Stomach (tissue), 9 donors: ENCODE results near the gene STX4. TPM values are rescaled to one million over a fixed set of nuclear protein-coding genes. Genes with fewer than 3 reads are reported as not detected.
"Not testable (repeated sequence)": the region's sequence is repeated elsewhere in the genome, so short reads cannot be mapped to it uniquely, and the experiment has no call there.

Experiments
- DNase-seq, 2 donors: peaks; one replicate each; pipeline versions ENCODE4 v3.0.0 to v3.0.0-alpha.2; 2013 to 2019
- H3K27ac ChIP-seq, 5 donors: fragments of 200-600 bp in 4 of 5; sonication (generic) in 4 of 5; one replicate each; pipeline ENCODE4 v1.5.1; 2013 to 2019; ENCODE audit warnings: mild to moderate bottlenecking in 1 of 5, moderate library complexity in 1 of 5
- H3K27me3 ChIP-seq, 3 donors: fragments of 200-600 bp; sonication (generic); one replicate each; pipeline ENCODE4 v1.5.1; 2017 to 2019; ENCODE audit warnings: mixed run types in 1 of 3
- H3K36me3 ChIP-seq, 4 donors: fragments of 200-600 bp; sonication (generic); 1 replicate in 3 of 4; 2 replicates in 1 of 4; pipeline ENCODE4 v1.5.1; 2016 to 2019
- H3K4me1 ChIP-seq, 4 donors: fragments of 200-600 bp; sonication (generic); one replicate each; pipeline ENCODE4 v1.5.1; 2016 to 2019
- H3K4me3 ChIP-seq, 4 donors: fragments of 200-600 bp; sonication (generic) in 3 of 4; one replicate each; pipeline ENCODE4 v1.5.1; 2016 to 2019; ENCODE audit warnings: mild to moderate bottlenecking in 1 of 4
- H3K9me3 ChIP-seq, 4 donors: fragments of 200-600 bp; sonication (generic); one replicate each; pipeline ENCODE4 v1.5.1; 2016 to 2019
- EP300 ChIP-seq: sonication (generic); formaldehyde crosslinking; IDR thresholded peaks from one replicate; pipeline ENCODE4 v1.6.1; 2017; ENCODE audit warnings: antibody characterized with exemption
- POLR2A ChIP-seq, 4 donors: fragments of 450-650 bp; IDR thresholded peaks; one replicate each; pipeline ENCODE4 v1.6.1; 2016; ENCODE audit warnings: antibody characterized with exemption in 4 of 4, control low read depth in 2 of 4, mild to moderate bottlenecking in 1 of 4, moderate library complexity in 1 of 4
- POLR2AphosphoS5 ChIP-seq, 3 donors: sonication (generic); formaldehyde crosslinking; IDR thresholded peaks; one replicate each; pipeline ENCODE4 v1.6.1; 2016; ENCODE audit warnings: antibody characterized with exemption in 3 of 3
- WGBS, 5 donors: extraction: QIAGEN DNeasy Blood & Tissue Kit in 3 of 5; methylation state at CpG; one replicate each; pipeline versions ENCODE4 v1.1.5 to v1.1.7; 2013 to 2018; 5-methylcytosine and 5-hydroxymethylcytosine counted together
- intact Hi-C: fragments of 100-400 bp; cut with DNase I; formaldehyde crosslinking; loops from one replicate; pipeline ENCODE4 v1.15.1; 2023; ENCODE audit warnings: low total_unique reads
- polyA plus RNA-seq, 3 donors: library from polyadenylated mRNA; stranded (reverse); fragments of 200-250 nt; gene quantifications; one replicate each; pipeline ENCODE4 v1.2.3, GENCODE V29; 2013
- total RNA-seq, 5 donors: library from RNA; depleted of rRNA; stranded (reverse); fragments of >200 nt; gene quantifications; one replicate each; pipeline versions ENCODE4 v1.1.0 to v1.2.3, GENCODE V29; 2014 to 2016
- TF ChIP-seq, protein P1 (sequence below), 7 experiments: fragments of 450-650 bp in 4 of 7; fragments of 200-600 bp in 3 of 7; sonication (generic) in 3 of 7; IDR thresholded peaks; one replicate each; pipeline ENCODE4 v1.5.1; 2016 to 2019; ENCODE audit warnings: antibody characterized with exemption in 7 of 7, control low read depth in 2 of 7, mild to moderate bottlenecking in 1 of 7
- donor health status: healthy with polysubstance abuse.
- donor health status: Bipolar disorder and iron deficiency.
- donor health status: healthy.

STX4 gene
- total and polyA plus RNA-seq, 8 donors = 13.8 to 254 (median 60.2) TPM

DNA sequence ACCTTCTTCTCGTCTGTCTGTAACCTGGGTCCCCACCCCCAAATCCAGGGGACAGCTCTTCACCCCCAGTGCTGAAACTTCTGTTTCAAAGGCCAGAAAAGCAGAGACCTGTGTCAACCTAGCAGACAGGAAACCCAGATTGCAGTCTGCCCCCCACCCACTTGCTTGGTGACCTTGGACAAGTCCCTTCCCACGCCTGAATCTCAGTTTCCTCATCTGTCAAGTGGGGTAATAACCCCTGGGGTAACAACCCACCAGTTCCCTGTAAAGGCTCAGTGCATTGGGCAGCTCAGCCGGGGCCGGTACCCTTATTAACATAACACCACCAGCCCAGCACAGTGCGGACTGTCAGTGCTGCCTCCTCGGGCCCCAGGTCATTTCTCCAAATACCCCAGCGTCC, 24.2 kb upstream of the STX4 start:
- no peak overlapping the region for H3K4me3 ChIP-seq
- intact Hi-C loops = no loop called here
- H3K4me1 ChIP-seq = peaks cover 0 to 9% (median 7%) of the 10 kb centered on the region in 4 donors
- no peaks in the 10 kb centered on the region for H3K36me3 ChIP-seq
- H3K27me3 ChIP-seq = peaks cover 4 to 89% (median 54%) of the 10 kb centered on the region in 3 donors
- TF ChIP-seq EP300 (no peak), POLR2AphosphoS5 (IDR thresholded peaks at IDR 0.05) (no peak), POLR2A (IDR thresholded peaks at IDR 0.05) (no peak)
- TF ChIP-seq, protein P1, sequence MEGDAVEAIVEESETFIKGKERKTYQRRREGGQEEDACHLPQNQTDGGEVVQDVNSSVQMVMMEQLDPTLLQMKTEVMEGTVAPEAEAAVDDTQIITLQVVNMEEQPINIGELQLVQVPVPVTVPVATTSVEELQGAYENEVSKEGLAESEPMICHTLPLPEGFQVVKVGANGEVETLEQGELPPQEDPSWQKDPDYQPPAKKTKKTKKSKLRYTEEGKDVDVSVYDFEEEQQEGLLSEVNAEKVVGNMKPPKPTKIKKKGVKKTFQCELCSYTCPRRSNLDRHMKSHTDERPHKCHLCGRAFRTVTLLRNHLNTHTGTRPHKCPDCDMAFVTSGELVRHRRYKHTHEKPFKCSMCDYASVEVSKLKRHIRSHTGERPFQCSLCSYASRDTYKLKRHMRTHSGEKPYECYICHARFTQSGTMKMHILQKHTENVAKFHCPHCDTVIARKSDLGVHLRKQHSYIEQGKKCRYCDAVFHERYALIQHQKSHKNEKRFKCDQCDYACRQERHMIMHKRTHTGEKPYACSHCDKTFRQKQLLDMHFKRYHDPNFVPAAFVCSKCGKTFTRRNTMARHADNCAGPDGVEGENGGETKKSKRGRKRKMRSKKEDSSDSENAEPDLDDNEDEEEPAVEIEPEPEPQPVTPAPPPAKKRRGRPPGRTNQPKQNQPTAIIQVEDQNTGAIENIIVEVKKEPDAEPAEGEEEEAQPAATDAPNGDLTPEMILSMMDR (IDR thresholded peaks at IDR 0.05) = no peak
- DNase-seq = no peak
- H3K9me3 ChIP-seq = no peaks in the 10 kb centered on the region
- 72 to 84% (median 81%) methylated on average over 7 of the region's 7 CpGs for WGBS, 5 donors
- H3K27ac ChIP-seq = no peak overlapping the region

DNA sequence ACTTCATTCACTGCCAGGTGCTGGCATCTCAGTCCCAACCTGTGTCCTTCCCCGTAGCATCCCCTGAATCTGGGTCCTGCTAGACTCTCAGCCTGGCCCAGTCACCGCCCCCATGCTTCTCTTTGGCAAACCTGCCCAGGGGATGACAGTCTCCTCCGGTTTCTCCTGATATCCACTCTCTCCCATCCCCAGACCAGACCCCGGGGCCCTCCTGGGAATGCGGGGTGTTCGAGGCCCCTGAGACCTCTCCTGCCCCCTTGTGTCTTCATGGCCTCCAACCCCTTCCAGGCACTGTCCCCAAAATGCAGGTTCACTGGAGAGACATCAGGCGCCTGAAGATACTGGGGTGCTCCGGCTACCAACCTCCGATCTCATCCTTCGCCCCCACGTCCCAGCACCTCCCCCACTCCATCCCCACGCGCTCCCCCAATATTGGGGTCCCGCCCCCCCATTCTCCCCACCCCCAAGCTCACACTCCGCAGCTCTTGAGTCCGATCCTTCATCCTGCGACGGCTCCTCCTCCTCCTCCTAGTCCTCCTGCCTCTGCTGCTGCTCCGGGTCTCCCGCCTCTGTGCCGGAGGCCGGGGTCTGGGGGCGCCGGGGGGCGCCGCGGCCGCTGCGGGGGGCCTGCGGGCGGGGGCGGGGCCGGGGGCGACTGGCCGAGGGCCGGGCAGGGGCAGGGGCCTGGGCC, 23.3 kb upstream of the STX4 start:
- Histone ChIP-seq H3K4me3 (peak overlapping the region in 2 of 4 donors; percentile 11 to 16), H3K27ac (no peak overlapping the region), H3K9me3 (no peaks in the 10 kb centered on the region), H3K27me3 (peaks cover 4 to 86% (median 54%) of the 10 kb centered on the region in 3 donors), H3K36me3 (no peaks in the 10 kb centered on the region), H3K4me1 (peaks cover 0 to 9% (median 7%) of the 10 kb centered on the region in 4 donors)
- TF ChIP-seq POLR2A (IDR thresholded peaks at IDR 0.05) (no peak), EP300 (no peak)
- intact Hi-C loops = no loop called here
- DNase-seq = no peak
- 11 to 27% (median 15%) methylated on average over 16 to 36 of the region's 36 CpGs for WGBS, 5 donors

DNA sequence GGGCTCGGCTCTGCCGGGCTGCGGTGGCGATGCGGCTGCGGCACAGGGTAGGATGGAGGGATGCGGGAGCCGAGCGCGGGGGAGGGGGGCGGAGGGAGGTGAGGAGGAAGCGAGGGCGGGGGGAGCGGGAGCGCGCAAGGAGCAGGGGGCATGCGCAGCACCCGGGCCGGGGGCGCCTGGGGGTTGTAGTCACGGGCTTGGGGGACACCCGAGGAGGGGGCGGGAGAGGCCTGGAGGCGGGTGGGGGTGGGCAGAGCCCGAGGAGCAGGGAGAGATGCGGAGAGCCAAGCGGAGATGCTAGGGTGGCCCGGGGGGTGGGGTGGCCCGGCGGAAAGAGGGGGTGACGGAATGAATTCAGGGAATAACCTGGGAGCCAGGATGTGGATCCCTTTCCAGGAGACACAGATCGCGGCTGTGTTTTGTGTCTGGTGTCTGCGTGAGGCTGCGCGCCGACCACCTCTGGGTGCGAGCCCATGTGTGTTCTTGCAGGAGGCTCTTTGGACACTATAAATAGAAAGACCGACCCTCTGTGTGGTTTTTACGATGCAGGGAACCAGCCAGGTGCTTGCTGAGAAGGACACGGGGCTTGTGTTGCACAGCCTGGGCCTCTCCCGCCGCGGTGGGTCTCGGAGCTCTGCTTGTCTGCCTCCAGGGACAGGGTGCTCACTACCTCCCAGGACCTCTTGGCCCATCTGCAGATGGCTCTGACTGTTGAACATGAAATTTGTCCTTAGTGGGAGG, 22.6 kb upstream of the STX4 start, which contains the start of gene STX1B:
TSS of gene STX1B (minus strand) at position 54 of the 741 bp plus-strand sequence. CDS start 242 bp downstream, outside the sequence.
- Histone ChIP-seq H3K4me3 (peak within 1 kb of the TSS in 2 of 4 donors; percentile 11 to 32), H3K36me3 (no peaks in the 10 kb centered on the region), H3K4me1 (peaks cover 0 to 9% (median 7%) of the 10 kb centered on the region in 4 donors), H3K27me3 (peaks cover 4 to 87% (median 54%) of the 10 kb centered on the region in 3 donors), H3K27ac (no peak within 1 kb of the TSS), H3K9me3 (no peaks in the 10 kb centered on the region)
- WGBS, 5 donors = 3 to 26% (median 11%) methylated on average over 11 to 45 of the region's 45 CpGs
- peak in 1 of 2 donors; percentile 84 for DNase-seq
- TF ChIP-seq POLR2AphosphoS5 (IDR thresholded peaks at IDR 0.05) = no peak
- no peak for TF ChIP-seq POLR2A (IDR thresholded peaks at IDR 0.05)
- no peak for TF ChIP-seq EP300
- TF ChIP-seq, protein P1 (IDR thresholded peaks at IDR 0.05) = no peak
- intact Hi-C loops = no loop called here

DNA sequence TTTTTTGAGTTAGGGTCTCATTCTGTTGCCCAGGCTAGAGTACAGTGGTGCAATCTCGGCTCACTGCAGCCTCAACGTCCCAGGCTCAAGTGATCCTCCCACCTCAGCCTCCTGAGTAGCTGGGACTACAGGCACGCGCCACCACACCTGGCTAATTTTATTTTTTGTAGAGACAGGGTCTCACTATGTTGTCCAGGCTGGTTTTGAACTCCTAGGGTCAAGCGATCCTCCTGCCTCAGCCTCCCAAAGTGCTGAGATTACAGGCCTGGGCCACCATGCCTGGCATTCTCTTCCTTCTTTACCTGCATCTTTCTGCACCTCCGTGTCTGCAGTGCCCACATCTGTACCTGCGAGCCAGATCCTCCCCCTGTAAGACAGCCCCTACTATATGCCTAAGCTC, 21.5 kb upstream of the STX4 start:
- H3K9me3 ChIP-seq, H3K4me1 ChIP-seq, H3K27ac ChIP-seq, H3K4me3 ChIP-seq, H3K36me3 ChIP-seq, DNase-seq, intact Hi-C loops: not testable (repeated sequence)
- WGBS, 5 donors = 82 to 86% (median 85%) methylated on average over 7 of the region's 7 CpGs
- peaks cover 4 to 86% (median 51%) of the 10 kb centered on the region in 3 donors for H3K27me3 ChIP-seq

DNA sequence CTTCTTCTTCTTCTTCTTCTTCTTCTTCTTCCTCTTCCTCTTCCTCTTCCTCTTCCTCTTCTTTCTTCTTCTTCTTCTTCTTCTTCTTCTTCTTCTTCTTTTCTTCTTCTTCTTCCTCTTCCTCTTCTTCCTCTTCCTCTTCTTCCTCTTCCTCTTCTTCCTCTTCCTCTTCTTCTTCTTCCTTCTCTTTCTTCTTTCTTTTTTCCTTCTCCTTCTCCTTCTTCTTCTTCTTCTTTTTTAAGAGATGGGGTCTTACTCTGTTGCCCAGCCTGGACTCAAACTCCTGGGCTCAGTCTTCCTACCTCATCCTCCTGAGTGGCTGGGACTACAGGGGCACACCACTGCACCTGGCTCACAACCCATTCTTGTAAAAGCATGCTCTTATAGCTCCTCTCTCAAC, 20.1 kb upstream of the STX4 start:
- H3K4me3 ChIP-seq, H3K36me3 ChIP-seq, H3K9me3 ChIP-seq, DNase-seq, H3K4me1 ChIP-seq, H3K27ac ChIP-seq, intact Hi-C loops: not testable (repeated sequence)
- H3K27me3 ChIP-seq = peaks cover 4 to 79% (median 42%) of the 10 kb centered on the region in 3 donors
